ENCODE measurements around the gene GBF1.

Gene GBF1

GRCh38 chr10:102410429-102411073 lies 165.2 kb downstream of the GBF1 start:
- no peak for DNase-seq

GRCh38 chr10:102411341-102412255 lies 166.3 kb downstream of the GBF1 start:
- DNase-seq, result no peak

GRCh38 chr10:102412293-102412692 lies 167.0 kb downstream of the GBF1 start:
- no peak for DNase-seq

- DNase-seq, result no peak
Observed at GRCh38 chr10:102413053-102413705, 167.8 kb downstream of the GBF1 start.

- DNase-seq, result no peak
Observed at GRCh38 chr10:102413806-102414561, 168.7 kb downstream of the GBF1 start.

- DNase-seq, result no peak
Observed at GRCh38 chr10:102414749-102415148, 169.4 kb downstream of the GBF1 start.

GRCh38 chr10:102416283-102416682 lies 171.0 kb downstream of the GBF1 start:
- DNase-seq, result no peak

- DNase-seq, result no peak
Observed at GRCh38 chr10:102416695-102417094, 171.4 kb downstream of the GBF1 start.

- DNase-seq, result no peak
Observed at GRCh38 chr10:102418622-102419268, 173.4 kb downstream of the GBF1 start, which contains the start of gene PSD. Gene PSD (minus strand): TSS chr10:102418785. CDS start chr10:102417038, 1,747 bp downstream.

GRCh38 chr10:102419269-102420180 lies 174.2 kb downstream of the GBF1 start:
- DNase-seq, result no peak

GRCh38 chr10:102420181-102420713 lies 174.9 kb downstream of the GBF1 start:
- no peak for DNase-seq

- peak; percentile 94 to 99 for DNase-seq
Observed at GRCh38 chr10:102420714-102421506, 175.6 kb downstream of the GBF1 start, which contains the start of gene FBXL15. Gene FBXL15 (plus strand): TSS chr10:102420836. CDS start chr10:102421130, 294 bp downstream.

- DNase-seq, result no peak
Observed at GRCh38 chr10:102421507-102421756, 176.1 kb downstream of the GBF1 start.

- peak in 1 of 2 donors; percentile 39 for DNase-seq
Observed at GRCh38 chr10:102421757-102422512, 176.6 kb downstream of the GBF1 start.

- DNase-seq, result peak; percentile 75 to 82
Observed at GRCh38 chr10:102422545-102423129, 177.3 kb downstream of the GBF1 start.

- no peak for DNase-seq
Observed at GRCh38 chr10:102423372-102423968, 178.1 kb downstream of the GBF1 start.

- DNase-seq, result no peak
Observed at GRCh38 chr10:102424145-102424544, 178.8 kb downstream of the GBF1 start.

GRCh38 chr10:102424916-102425315 lies 179.6 kb downstream of the GBF1 start:
- no peak for DNase-seq
